Gastroesophageal sphincter (tissue), 3 donors: ENCODE results near the gene ING2.

ENCODE experiments used
- CTCF ChIP-seq, 4 experiments: fragments of 200-600 bp in 2 of 4; fragments of 450-650 bp in 2 of 4; sonication (generic) in 1 of 4; IDR thresholded peaks; one replicate each; pipeline ENCODE4 v1.5.1; 2017 to 2019; ENCODE audit warnings: antibody characterized with exemption in 4 of 4, mild to moderate bottlenecking in 2 of 4, moderate library complexity in 2 of 4
- POLR2AphosphoS5 ChIP-seq: sonication (generic); formaldehyde crosslinking; IDR thresholded peaks from one replicate; pipeline ENCODE4 v1.6.1; 2017; ENCODE audit warnings: antibody characterized with exemption

- no peak for TF ChIP-seq CTCF (IDR thresholded peaks at IDR 0.05)
- no peak for TF ChIP-seq POLR2AphosphoS5
Observed at GRCh38 chr4:183469285-183469684, 35.6 kb upstream of the ING2 start.
